ENCODE data around the gene MYH7B. TPM values are rescaled to one million over a fixed set of nuclear protein-coding genes. Genes with fewer than 3 reads are reported as not detected.

The MYH7B gene
- 0.02 and 0.10 TPM in 2 replicates for total RNA-seq (2014; rRNA removed; shearing (Covaris generic))

GRCh38 chr20:34955231-34956040 is at the start of gene MYH7B, which contains the start of gene GSS:
TSS of gene MYH7B (plus strand) at chr20:34955868. CDS start at chr20:34978006, 22,138 bp downstream.
TSS of gene GSS (minus strand) at chr20:34955806. CDS start at chr20:34951852, 3,954 bp downstream.
- Histone ChIP-seq H3K27ac (peak within 1 kb of the TSS; percentile 86), H3K27me3 (no peaks in the 10 kb centered on the region), H3K4me1 (peaks cover 6% of the 10 kb centered on the region; the same call in 1 of the 2 replicates), H3K9me3 (replicated peaks) (no peaks in the 10 kb centered on the region), H3K4me3 (peak within 1 kb of the TSS; percentile 74), H3K36me3 (peaks cover 4% of the 10 kb centered on the region; the same call in 1 of the 2 replicates)
- peak; percentile 99 to 100 for DNase-seq

- H3K27me3 ChIP-seq = no peaks in the 10 kb centered on the region
- no peaks in the 10 kb centered on the region for H3K36me3 ChIP-seq
- DNase-seq = peak; percentile 92 to 98
These were observed 47.8 kb upstream of the MYH7B start for GRCh38 chr20:34907616-34908469.

DNA sequence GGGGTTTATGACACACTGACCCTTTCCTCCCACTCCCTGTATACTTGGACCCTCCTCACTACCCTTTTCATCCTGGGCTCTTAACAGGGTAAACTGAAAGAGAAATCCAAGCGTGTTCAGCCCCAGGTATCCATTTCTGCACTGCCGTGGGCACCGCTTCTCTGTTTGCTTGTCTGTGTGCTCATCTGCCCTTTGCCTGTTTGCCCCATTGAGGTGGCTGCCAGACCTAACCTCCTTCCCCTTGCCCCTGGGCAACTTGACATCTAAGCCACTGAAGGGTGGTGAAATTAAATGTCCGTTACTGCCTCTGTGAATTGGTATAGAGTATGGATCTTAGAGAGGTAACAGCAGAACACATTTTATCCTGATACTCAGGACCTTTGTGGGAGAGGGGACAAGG is 40.5 kb upstream of the MYH7B start:
- Histone ChIP-seq H3K9me3 (replicated peaks) (no peaks in the 10 kb centered on the region), H3K4me3 (no peak overlapping the region), H3K36me3 (no peaks in the 10 kb centered on the region), H3K27me3 (no peaks in the 10 kb centered on the region), H3K4me1 (no peaks in the 10 kb centered on the region), H3K27ac (no peak overlapping the region)
- no peak for DNase-seq

More at GRCh38 chr20:34907616-34908469, 47.8 kb upstream of the MYH7B start:
- Histone ChIP-seq H3K27ac (no peak overlapping the region; the same call in 1 of the 2 replicates), H3K4me1 (peaks cover 13% of the 10 kb centered on the region), H3K9me3 (replicated peaks) (no peaks in the 10 kb centered on the region), H3K4me3 (no peak overlapping the region)

DNA sequence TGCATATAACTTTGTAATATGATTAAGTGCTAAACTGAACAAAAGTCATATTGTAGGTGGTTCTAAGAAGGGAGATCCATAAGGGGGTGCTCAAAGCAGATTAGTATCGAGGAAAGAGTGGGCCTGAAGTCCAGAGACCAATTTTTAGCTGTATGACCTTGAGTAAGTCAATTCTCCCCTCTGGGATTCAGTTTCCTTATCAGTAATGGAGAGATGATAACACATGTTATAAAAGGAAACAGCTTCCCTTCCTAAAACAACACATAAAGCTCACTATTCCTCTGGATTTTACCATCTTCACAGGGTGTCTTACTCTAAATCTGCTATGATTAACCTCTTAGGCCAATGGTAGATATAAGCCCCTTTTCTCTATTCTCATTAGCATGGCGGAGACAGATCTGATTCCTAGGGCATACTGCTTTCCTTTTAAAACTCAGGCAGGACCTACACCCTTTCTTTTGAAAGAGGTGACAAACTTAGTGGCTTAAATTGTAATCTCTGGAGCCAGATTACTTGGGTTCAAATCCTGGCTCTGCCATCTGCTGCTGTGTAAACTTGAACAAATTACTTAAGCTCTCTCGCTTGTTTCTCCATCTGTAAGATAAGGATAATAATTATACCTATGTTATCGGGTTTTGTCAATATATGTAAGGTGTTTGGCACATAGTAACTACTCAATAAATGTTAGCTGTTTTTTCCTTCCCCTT is 39.8 kb upstream of the MYH7B start:
- Histone ChIP-seq H3K9me3 (replicated peaks) (no peaks in the 10 kb centered on the region), H3K4me3 (no peak overlapping the region), H3K27ac (no peak overlapping the region), H3K36me3 (no peaks in the 10 kb centered on the region), H3K4me1 (no peaks in the 10 kb centered on the region), H3K27me3 (no peaks in the 10 kb centered on the region)
- DNase-seq = no peak

- H3K4me3 ChIP-seq = no peak overlapping the region
- no peaks in the 10 kb centered on the region for H3K4me1 ChIP-seq
- no peaks in the 10 kb centered on the region for H3K27me3 ChIP-seq
- H3K9me3 ChIP-seq (replicated peaks) = no peaks in the 10 kb centered on the region
- no peak for DNase-seq
- no peak overlapping the region for H3K27ac ChIP-seq
- no peaks in the 10 kb centered on the region for H3K36me3 ChIP-seq
These were observed 38.8 kb upstream of the MYH7B start for GRCh38 chr20:34916774-34917354.

DNA sequence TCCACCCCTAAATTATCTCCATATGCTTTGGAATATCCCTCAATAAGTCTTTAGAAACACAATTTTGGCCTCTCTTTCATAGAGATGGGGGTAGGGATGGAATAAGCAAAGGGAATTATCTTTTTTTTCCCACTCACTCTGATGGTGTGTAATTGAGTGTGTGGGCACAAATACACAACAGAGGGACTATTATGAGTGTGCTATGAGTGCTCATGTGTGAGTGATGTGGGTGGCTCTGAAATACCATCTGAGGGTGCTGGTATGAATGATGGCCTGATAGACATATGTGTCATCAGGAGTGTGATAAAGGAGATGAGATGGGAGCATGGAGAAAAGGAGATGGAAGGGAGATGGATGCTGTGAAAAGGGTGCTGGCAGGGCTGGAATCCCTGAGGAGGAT is 35.6 kb upstream of the MYH7B start:
- Histone ChIP-seq H3K9me3 (replicated peaks) (no peaks in the 10 kb centered on the region), H3K4me1 (no peaks in the 10 kb centered on the region), H3K36me3 (no peaks in the 10 kb centered on the region), H3K27ac (no peak overlapping the region), H3K4me3 (no peak overlapping the region), H3K27me3 (no peaks in the 10 kb centered on the region)
- no peak for DNase-seq

DNA sequence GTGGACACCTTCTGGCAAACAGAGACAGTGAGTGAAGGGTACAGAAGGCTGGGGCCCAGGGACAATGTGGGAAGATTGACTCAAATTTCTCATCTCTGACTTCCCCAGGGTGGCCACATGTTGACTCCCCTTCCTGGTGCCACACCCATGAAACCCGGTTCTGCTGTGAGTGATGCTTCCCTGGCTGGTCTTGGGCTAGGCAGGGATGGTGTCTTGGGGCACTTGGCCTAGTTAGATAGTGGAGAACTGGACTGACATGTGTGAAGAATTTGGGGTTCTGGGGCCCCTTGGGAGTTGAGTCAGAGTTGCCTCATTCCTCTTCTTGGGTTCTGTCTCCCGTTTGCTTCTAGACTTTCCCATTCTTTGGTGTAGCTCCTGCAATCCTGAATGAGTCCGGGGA is 34.2 kb upstream of the MYH7B start:
- H3K4me1 ChIP-seq = 0 out of 2 replicates have a peak, but pooled peaks cover 5% of the 10 kb centered on the region
- no peak overlapping the region for H3K27ac ChIP-seq
- H3K27me3 ChIP-seq = no peaks in the 10 kb centered on the region
- no peaks in the 10 kb centered on the region for H3K9me3 ChIP-seq (replicated peaks)
- H3K36me3 ChIP-seq = no peaks in the 10 kb centered on the region
- H3K4me3 ChIP-seq = no peak overlapping the region
- DNase-seq = no peak

DNA sequence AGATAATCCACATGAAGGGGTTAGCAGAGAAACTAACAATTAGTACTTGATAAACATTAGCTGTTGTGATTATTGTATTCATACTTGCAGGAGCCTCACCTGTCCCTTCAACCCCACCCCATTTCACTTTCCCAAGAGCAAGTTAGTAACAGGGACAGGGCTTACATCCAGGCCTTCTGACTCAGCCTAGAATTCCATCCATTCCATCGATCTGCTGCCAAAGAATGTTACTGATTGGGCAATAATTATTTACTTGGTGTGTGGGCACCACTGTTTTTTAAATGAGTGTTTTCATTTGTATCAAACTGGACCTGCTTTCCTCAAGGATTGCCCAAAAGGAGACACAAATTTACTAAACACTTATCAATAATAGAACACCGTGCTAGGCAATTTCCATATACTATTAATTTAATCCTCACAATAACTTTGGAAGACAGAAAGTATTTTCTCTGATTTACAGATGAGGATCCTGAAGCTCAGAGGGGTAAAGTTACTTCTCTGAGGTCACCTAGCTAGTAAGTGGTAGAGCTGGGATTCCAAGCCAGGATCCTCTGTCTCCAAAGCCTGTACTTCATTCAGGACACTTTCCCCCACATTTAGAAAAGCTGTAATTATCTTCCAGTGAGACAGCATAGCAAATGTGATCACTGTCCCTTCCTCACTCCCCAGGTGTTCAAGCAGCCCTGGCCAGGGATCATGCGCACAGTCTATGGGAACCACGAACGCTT is 32.9 kb upstream of the MYH7B start:
- Histone ChIP-seq H3K4me1 (0 out of 2 replicates have a peak, but pooled peaks cover 6% of the 10 kb centered on the region), H3K36me3 (no peaks in the 10 kb centered on the region), H3K9me3 (replicated peaks) (no peaks in the 10 kb centered on the region), H3K27ac (no peak overlapping the region), H3K27me3 (no peaks in the 10 kb centered on the region), H3K4me3 (no peak overlapping the region)
- no peak for DNase-seq

- Histone ChIP-seq H3K4me1 (0 out of 2 replicates have a peak, but pooled peaks cover 6% of the 10 kb centered on the region), H3K27me3 (no peaks in the 10 kb centered on the region), H3K36me3 (no peaks in the 10 kb centered on the region), H3K4me3 (no peak overlapping the region), H3K9me3 (replicated peaks) (no peaks in the 10 kb centered on the region), H3K27ac (no peak overlapping the region)
- DNase-seq = no peak
These were observed 32.3 kb upstream of the MYH7B start for GRCh38 chr20:34923414-34923813.

GRCh38 chr20:34925341-34925740 is 30.3 kb upstream of the MYH7B start:
- no peaks in the 10 kb centered on the region for H3K27me3 ChIP-seq
- H3K9me3 ChIP-seq (replicated peaks) = no peaks in the 10 kb centered on the region
- no peaks in the 10 kb centered on the region for H3K36me3 ChIP-seq
- 0 out of 2 replicates have a peak, but pooled peaks cover 6% of the 10 kb centered on the region for H3K4me1 ChIP-seq
- DNase-seq = no peak
- no peak overlapping the region for H3K4me3 ChIP-seq
- H3K27ac ChIP-seq = no peak overlapping the region

DNA sequence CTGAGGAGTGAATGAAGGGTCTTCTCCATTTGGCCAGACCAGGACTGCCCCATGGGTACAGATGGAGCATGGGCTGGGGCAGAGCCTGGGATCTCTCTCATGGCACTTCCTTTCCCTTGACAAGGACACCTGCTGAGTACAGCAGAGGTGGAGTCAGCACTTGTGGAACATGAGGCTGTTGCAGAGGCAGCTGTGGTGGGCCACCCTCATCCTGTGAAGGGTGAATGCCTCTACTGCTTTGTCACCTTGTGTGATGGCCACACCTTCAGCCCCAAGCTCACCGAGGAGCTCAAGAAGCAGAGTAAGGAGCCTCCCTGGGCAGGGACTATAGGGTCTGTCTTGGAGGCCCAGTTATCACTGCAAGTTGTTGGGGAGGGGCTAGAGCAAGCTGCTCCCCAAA is 29.7 kb upstream of the MYH7B start:
- Histone ChIP-seq H3K27me3 (no peaks in the 10 kb centered on the region), H3K4me1 (0 out of 2 replicates have a peak, but pooled peaks cover 6% of the 10 kb centered on the region), H3K4me3 (no peak overlapping the region), H3K36me3 (no peaks in the 10 kb centered on the region), H3K27ac (no peak overlapping the region), H3K9me3 (replicated peaks) (no peaks in the 10 kb centered on the region)
- peak in 1 of 2 experiments; percentile 16 for DNase-seq

DNA sequence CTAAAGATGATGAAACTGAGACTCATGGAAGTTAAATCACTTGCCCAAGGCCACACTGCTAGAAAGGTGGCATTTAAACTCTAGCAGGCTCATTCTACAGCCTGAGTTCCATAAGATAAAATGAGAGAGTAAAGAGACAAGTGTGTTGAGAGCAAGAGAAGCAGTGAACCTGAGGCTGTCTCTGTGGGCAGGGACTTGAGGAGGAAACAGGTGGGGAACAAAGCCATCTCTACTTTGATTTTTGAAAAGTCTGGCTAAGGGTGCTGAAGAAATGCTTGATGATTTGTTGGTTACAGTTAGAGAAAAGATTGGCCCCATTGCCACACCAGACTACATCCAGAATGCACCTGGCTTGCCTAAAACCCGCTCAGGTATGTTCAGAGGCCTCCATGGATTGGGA is 29.1 kb upstream of the MYH7B start:
- Histone ChIP-seq H3K27ac (no peak overlapping the region), H3K9me3 (replicated peaks) (no peaks in the 10 kb centered on the region), H3K4me3 (no peak overlapping the region), H3K27me3 (no peaks in the 10 kb centered on the region), H3K36me3 (no peaks in the 10 kb centered on the region), H3K4me1 (0 out of 2 replicates have a peak, but pooled peaks cover 6% of the 10 kb centered on the region)
- DNase-seq = no peak

GRCh38 chr20:34927736-34928135 is 27.9 kb upstream of the MYH7B start:
- DNase-seq = no peak
- no peak overlapping the region for H3K4me3 ChIP-seq
- no peaks in the 10 kb centered on the region for H3K27me3 ChIP-seq
- 0 out of 2 replicates have a peak, but pooled peaks cover 6% of the 10 kb centered on the region for H3K4me1 ChIP-seq
- H3K36me3 ChIP-seq = no peaks in the 10 kb centered on the region
- H3K9me3 ChIP-seq (replicated peaks) = no peaks in the 10 kb centered on the region
- no peak overlapping the region for H3K27ac ChIP-seq

Measured in SJCRH30 (cell line).